Measurements from ENCODE around the gene LRRC3C. TPM values are rescaled to one million over a fixed set of nuclear protein-coding genes. Genes with fewer than 3 reads are reported as not detected.

LRRC3C gene
- total RNA-seq, 1 experiment from 2014 or later, result not detected

GRCh38 chr17:39921323-39921722 lies 6.2 kb upstream of the LRRC3C start:
- intact Hi-C loops (cut with micrococcal nuclease; ENCODE audit: unreplicated experiment), result no loop called here
- Histone ChIP-seq H3K27ac (ENCODE audit: low read depth, low read length, poor library complexity, severe bottlenecking) (no peak overlapping the region), H3K36me3 (ENCODE audit: insufficient read depth, low read length, poor library complexity, severe bottlenecking) (no peaks in the 10 kb centered on the region), H3K4me1 (ENCODE audit: insufficient read depth, low read length, poor library complexity, severe bottlenecking) (no peaks in the 10 kb centered on the region), H3K9me3 (ENCODE audit: low read depth, low read length, poor library complexity, severe bottlenecking) (no peaks in the 10 kb centered on the region), H3K4me3 (ENCODE audit: low read depth, low read length, poor library complexity, severe bottlenecking) (no peak overlapping the region), H3K27me3 (replicated peaks; ENCODE audit: insufficient read depth, low read depth, low read length, poor library complexity) (no peaks in the 10 kb centered on the region)
- POLR2A ChIA-PET (ENCODE audit: low non-redundant PET), result no interaction called here
- no peak for DNase-seq (ENCODE audit: low spot score)
- CTCF ChIA-PET, result no interaction called here
- BruUV-seq (replicated peaks), result TSS peak; percentile 91
- TF ChIP-seq EZH2 (IDR thresholded peaks at IDR 0.05; ENCODE audit: borderline replicate concordance, low read depth, low read length, poor library complexity, severe bottlenecking) (no peak), CTCF (conservative IDR thresholded peaks at IDR 0.05; ENCODE audit: low read depth, low read length) (no peak)

- POLR2A ChIA-PET (ENCODE audit: low non-redundant PET), result no interaction called here
Measured at GRCh38 chr17:39922006-39922405, 5.5 kb upstream of the LRRC3C start.

GRCh38 chr17:39923230-39923629 lies 4.3 kb upstream of the LRRC3C start:
- no peaks in the 10 kb centered on the region for H3K4me1 ChIP-seq (ENCODE audit: insufficient read depth, low read length, poor library complexity, severe bottlenecking)
- TF ChIP-seq EZH2 (IDR thresholded peaks at IDR 0.05; ENCODE audit: borderline replicate concordance, low read depth, low read length, poor library complexity, severe bottlenecking) (no peak), CTCF (conservative IDR thresholded peaks at IDR 0.05; ENCODE audit: low read depth, low read length) (no peak)
- H3K27me3 ChIP-seq (replicated peaks; ENCODE audit: insufficient read depth, low read depth, low read length, poor library complexity), result no peaks in the 10 kb centered on the region
- DNase-seq (ENCODE audit: low spot score), result no peak
- H3K36me3 ChIP-seq (ENCODE audit: insufficient read depth, low read length, poor library complexity, severe bottlenecking), result no peaks in the 10 kb centered on the region
- ChIA-PET POLR2A (ENCODE audit: low non-redundant PET) (no interaction called here), CTCF (no interaction called here)
- H3K27ac ChIP-seq (ENCODE audit: low read depth, low read length, poor library complexity, severe bottlenecking), result no peak overlapping the region
- intact Hi-C loops (cut with micrococcal nuclease; ENCODE audit: unreplicated experiment), result no loop called here
- no peak overlapping the region for H3K4me3 ChIP-seq (ENCODE audit: low read depth, low read length, poor library complexity, severe bottlenecking)
- no peaks in the 10 kb centered on the region for H3K9me3 ChIP-seq (ENCODE audit: low read depth, low read length, poor library complexity, severe bottlenecking)
- no TSS peak for BruUV-seq (replicated peaks)

More at GRCh38 chr17:39922006-39922405, 5.5 kb upstream of the LRRC3C start:
- intact Hi-C loops (cut with micrococcal nuclease; ENCODE audit: unreplicated experiment), result no loop called here
- Histone ChIP-seq H3K27ac (ENCODE audit: low read depth, low read length, poor library complexity, severe bottlenecking) (no peak overlapping the region), H3K9me3 (ENCODE audit: low read depth, low read length, poor library complexity, severe bottlenecking) (no peaks in the 10 kb centered on the region), H3K4me1 (ENCODE audit: insufficient read depth, low read length, poor library complexity, severe bottlenecking) (no peaks in the 10 kb centered on the region), H3K4me3 (ENCODE audit: low read depth, low read length, poor library complexity, severe bottlenecking) (no peak overlapping the region), H3K36me3 (ENCODE audit: insufficient read depth, low read length, poor library complexity, severe bottlenecking) (no peaks in the 10 kb centered on the region), H3K27me3 (replicated peaks; ENCODE audit: insufficient read depth, low read depth, low read length, poor library complexity) (no peaks in the 10 kb centered on the region)
- no peak for DNase-seq (ENCODE audit: low spot score)
- no peak for TF ChIP-seq EZH2 (IDR thresholded peaks at IDR 0.05; ENCODE audit: borderline replicate concordance, low read depth, low read length, poor library complexity, severe bottlenecking)
- no peak for TF ChIP-seq CTCF (conservative IDR thresholded peaks at IDR 0.05; ENCODE audit: low read depth, low read length)
- CTCF ChIA-PET, result no interaction called here
- BruUV-seq (replicated peaks), result no TSS peak

Measured in A673 (cell line).